ENCODE results near the gene TGFB3. TPM values are rescaled to one million over a fixed set of nuclear protein-coding genes. Genes with fewer than 3 reads are reported as not detected.
"Not testable (repeated sequence)": the region's sequence is repeated elsewhere in the genome, so short reads cannot be mapped to it uniquely, and the experiment has no call there.

Gene TGFB3
- total RNA-seq, 6 donors from 2014 or later = 6.5 to 28.6 (median 12.3) TPM

GRCh38 chr14:75933712-75934296, 48.0 kb downstream of the TGFB3 start:
- Histone ChIP-seq H3K36me3 (no peaks in the 10 kb centered on the region), H3K27me3 (no peaks in the 10 kb centered on the region), H3K9me3 (no peaks in the 10 kb centered on the region), H3K4me3 (no peak overlapping the region), H3K27ac (no peak overlapping the region), H3K4me1 (no peaks in the 10 kb centered on the region)
- no peak for DNase-seq
- WGBS, 2 donors = 40 to 95% methylated on average over 2 of the region's 2 CpGs
- no peak for ATAC-seq (ENCODE audit: low FRiP score in 2 of 2)
- no peak for TF ChIP-seq EP300 (IDR thresholded peaks at IDR 0.05)
- TF ChIP-seq POLR2AphosphoS5 (IDR thresholded peaks at IDR 0.05) = no peak
- no peak for TF ChIP-seq CTCF (IDR thresholded peaks at IDR 0.05)
- TF ChIP-seq POLR2A (IDR thresholded peaks at IDR 0.05) = no peak

GRCh38 chr14:75928690-75929181, 53.1 kb downstream of the TGFB3 start:
- Histone ChIP-seq H3K9me3 (no peaks in the 10 kb centered on the region), H3K4me3 (no peak overlapping the region), H3K27me3 (no peaks in the 10 kb centered on the region), H3K27ac (no peak overlapping the region), H3K4me1 (no peaks in the 10 kb centered on the region), H3K36me3 (no peaks in the 10 kb centered on the region)
- 48 to 71% methylated on average over 5 of the region's 5 CpGs for WGBS, 2 donors
- DNase-seq = no peak
- no peak for TF ChIP-seq POLR2AphosphoS5 (IDR thresholded peaks at IDR 0.05)
- TF ChIP-seq POLR2A (IDR thresholded peaks at IDR 0.05) = no peak
- TF ChIP-seq CTCF (IDR thresholded peaks at IDR 0.05) = no peak
- no peak for TF ChIP-seq EP300 (IDR thresholded peaks at IDR 0.05)
- no peak for ATAC-seq (ENCODE audit: low FRiP score in 2 of 2)

- no peak for DNase-seq
- Histone ChIP-seq H3K4me3 (no peak overlapping the region), H3K9me3 (no peaks in the 10 kb centered on the region), H3K27me3 (no peaks in the 10 kb centered on the region), H3K27ac (no peak overlapping the region), H3K36me3 (no peaks in the 10 kb centered on the region), H3K4me1 (no peaks in the 10 kb centered on the region)
- ATAC-seq (ENCODE audit: low FRiP score in 2 of 2) = no peak
- TF ChIP-seq EP300 (IDR thresholded peaks at IDR 0.05) = no peak
- no peak for TF ChIP-seq POLR2A (IDR thresholded peaks at IDR 0.05)
- TF ChIP-seq CTCF (IDR thresholded peaks at IDR 0.05) = no peak
- no peak for TF ChIP-seq POLR2AphosphoS5 (IDR thresholded peaks at IDR 0.05)
- 76 to 95% methylated on average over 6 of the region's 6 CpGs for WGBS, 2 donors
Measured at GRCh38 chr14:75927564-75928087, 54.2 kb downstream of the TGFB3 start.

- Histone ChIP-seq H3K27me3 (no peaks in the 10 kb centered on the region), H3K27ac (no peak overlapping the region), H3K9me3 (no peaks in the 10 kb centered on the region), H3K4me1 (no peaks in the 10 kb centered on the region), H3K36me3 (no peaks in the 10 kb centered on the region), H3K4me3 (no peak overlapping the region)
- ATAC-seq (ENCODE audit: low FRiP score in 2 of 2) = no peak
- TF ChIP-seq EP300 (IDR thresholded peaks at IDR 0.05) = no peak
- TF ChIP-seq POLR2A (IDR thresholded peaks at IDR 0.05) = no peak
- TF ChIP-seq CTCF (IDR thresholded peaks at IDR 0.05) = no peak
- no peak for TF ChIP-seq POLR2AphosphoS5 (IDR thresholded peaks at IDR 0.05)
- 94 to 99% methylated on average over 4 of the region's 4 CpGs for WGBS, 2 donors
- DNase-seq = no peak
Measured at GRCh38 chr14:75926431-75927115, 55.2 kb downstream of the TGFB3 start.

- H3K27ac ChIP-seq; ATAC-seq (ENCODE audit: low FRiP score in 2 of 2); H3K9me3 ChIP-seq; H3K4me1 ChIP-seq; H3K4me3 ChIP-seq; H3K27me3 ChIP-seq; H3K36me3 ChIP-seq: not testable (repeated sequence)
- DNase-seq = peak in 1 of 2 donors; percentile 58
- 96 to 97% methylated on average over 5 to 42 of the region's 54 CpGs for WGBS, 2 donors
Measured at GRCh38 chr14:75925141-75925840, 56.5 kb downstream of the TGFB3 start.

DNA sequence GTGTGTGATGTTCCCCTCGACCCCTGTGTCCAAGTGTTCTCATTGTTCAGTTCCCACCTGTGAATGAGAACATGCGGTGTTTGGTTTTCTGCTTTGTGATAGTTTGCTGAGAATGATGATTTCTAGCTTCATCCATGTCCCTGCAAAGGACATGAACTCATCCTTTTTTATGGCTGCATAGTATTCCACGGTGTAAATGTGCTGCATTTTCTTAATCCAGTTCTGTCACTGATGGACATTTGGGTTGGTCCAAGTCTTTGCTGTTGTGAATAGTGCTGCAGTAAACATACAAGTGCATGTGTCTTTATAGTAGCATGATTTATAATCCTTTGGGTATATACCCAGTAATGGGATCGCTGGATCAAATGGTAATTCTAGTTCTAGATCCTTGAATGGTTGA, 61.4 kb downstream of the TGFB3 start:
- H3K27me3 ChIP-seq; H3K4me3 ChIP-seq; DNase-seq; ATAC-seq (ENCODE audit: low FRiP score in 2 of 2); H3K27ac ChIP-seq; H3K36me3 ChIP-seq; H3K9me3 ChIP-seq; H3K4me1 ChIP-seq: not testable (repeated sequence)
- 98 to 100% methylated on average over 4 of the region's 4 CpGs for WGBS, 2 donors

Data from upper lobe of left lung (tissue), 6 donors.